T-helper 1 cell treated with Interleukin-12 subunit alpha and Interleukin-12 subunit beta and Interleukin-4 antibody, amounts not matched to agents 30 μg/mL and 1 μg/mL, for 36 hours (primary cell): ENCODE data around the gene ZNF595.
"Not testable (repeated sequence)": the region's sequence is repeated elsewhere in the genome, so short reads cannot be mapped to it uniquely, and the experiment has no call there.

Source experiments
- H3K27ac Mint-ChIP-seq: one replicate; pipeline ENCODE4 v1.8.0; 2021; ENCODE audit warnings: mild to moderate bottlenecking, mixed read lengths
- H3K27me3 Mint-ChIP-seq: one replicate; pipeline ENCODE4 v1.8.0; 2021; ENCODE audit warnings: low read depth, mixed read lengths
- H3K36me3 Mint-ChIP-seq: one replicate; pipeline ENCODE4 v1.8.0; 2021; ENCODE audit warnings: low read depth, mixed read lengths
- H3K4me1 Mint-ChIP-seq: one replicate; pipeline ENCODE4 v1.8.0; 2021; ENCODE audit warnings: low read depth, mixed read lengths
- H3K4me3 Mint-ChIP-seq: one replicate; pipeline ENCODE4 v1.8.0; 2021; ENCODE audit warnings: mild to moderate bottlenecking, moderate library complexity, mixed read lengths
- H3K9me3 Mint-ChIP-seq: one replicate; pipeline ENCODE4 v1.8.0; 2021; ENCODE audit warnings: mixed read lengths

ZNF595 gene

GRCh38 chr4:120616-121015, 67.5 kb downstream of the ZNF595 start:
- Mint-ChIP-seq H3K4me1 (peaks cover 16% of the 10 kb centered on the region), H3K36me3 (peaks cover 33% of the 10 kb centered on the region), H3K4me3 (peak overlapping the region; percentile 71), H3K27me3 (no peaks in the 10 kb centered on the region), H3K9me3 (peaks cover 56% of the 10 kb centered on the region), H3K27ac (peak overlapping the region; percentile 87)

- Mint-ChIP-seq H3K4me3 (peak overlapping the region; percentile 71), H3K27ac (peak overlapping the region; percentile 87), H3K4me1 (peaks cover 21% of the 10 kb centered on the region), H3K36me3 (peaks cover 38% of the 10 kb centered on the region), H3K27me3 (no peaks in the 10 kb centered on the region), H3K9me3 (peaks cover 57% of the 10 kb centered on the region)
Measured at GRCh38 chr4:121408-122084, 68.4 kb downstream of the ZNF595 start.

- Mint-ChIP-seq H3K36me3 (peaks cover 38% of the 10 kb centered on the region), H3K9me3 (peaks cover 39% of the 10 kb centered on the region), H3K4me1 (peaks cover 21% of the 10 kb centered on the region), H3K27ac (peak overlapping the region; percentile 96), H3K4me3 (peak overlapping the region; percentile 94)
- not testable (repeated sequence) for H3K27me3 Mint-ChIP-seq
Measured at GRCh38 chr4:123922-124274, 70.8 kb downstream of the ZNF595 start.

- Mint-ChIP-seq H3K27me3 (no peaks in the 10 kb centered on the region), H3K4me1 (peaks cover 21% of the 10 kb centered on the region), H3K27ac (peak within 1 kb of the TSS; percentile 96), H3K9me3 (peaks cover 34% of the 10 kb centered on the region), H3K4me3 (peak within 1 kb of the TSS; percentile 94), H3K36me3 (peaks cover 38% of the 10 kb centered on the region)
Measured at GRCh38 chr4:124275-125081, 71.4 kb downstream of the ZNF595 start, which contains the start of gene ZNF718. Gene ZNF718, plus strand, starts transcription at chr4:124501. Its CDS starts 170 bp downstream, at chr4:124671.

- Mint-ChIP-seq H3K27ac (peak overlapping the region; percentile 96), H3K36me3 (peaks cover 38% of the 10 kb centered on the region), H3K4me3 (peak overlapping the region; percentile 94), H3K27me3 (no peaks in the 10 kb centered on the region), H3K9me3 (peaks cover 27% of the 10 kb centered on the region), H3K4me1 (peaks cover 21% of the 10 kb centered on the region)
Measured at GRCh38 chr4:125091-125771, 72.1 kb downstream of the ZNF595 start.

GRCh38 chr4:125833-126232, 72.7 kb downstream of the ZNF595 start:
- Mint-ChIP-seq H3K4me3 (peak overlapping the region; percentile 94), H3K27ac (peak overlapping the region; percentile 96), H3K36me3 (peaks cover 37% of the 10 kb centered on the region), H3K4me1 (peaks cover 20% of the 10 kb centered on the region), H3K9me3 (peaks cover 22% of the 10 kb centered on the region), H3K27me3 (no peaks in the 10 kb centered on the region)

GRCh38 chr4:132483-132882, 79.4 kb downstream of the ZNF595 start:
- Mint-ChIP-seq H3K4me1 (peaks cover 3% of the 10 kb centered on the region), H3K27me3 (no peaks in the 10 kb centered on the region), H3K27ac (no peak overlapping the region), H3K36me3 (peaks cover 35% of the 10 kb centered on the region), H3K4me3 (no peak overlapping the region), H3K9me3 (peaks cover 26% of the 10 kb centered on the region)
